ENCODE results near the gene AHSA1.

AHSA1 gene

DNA sequence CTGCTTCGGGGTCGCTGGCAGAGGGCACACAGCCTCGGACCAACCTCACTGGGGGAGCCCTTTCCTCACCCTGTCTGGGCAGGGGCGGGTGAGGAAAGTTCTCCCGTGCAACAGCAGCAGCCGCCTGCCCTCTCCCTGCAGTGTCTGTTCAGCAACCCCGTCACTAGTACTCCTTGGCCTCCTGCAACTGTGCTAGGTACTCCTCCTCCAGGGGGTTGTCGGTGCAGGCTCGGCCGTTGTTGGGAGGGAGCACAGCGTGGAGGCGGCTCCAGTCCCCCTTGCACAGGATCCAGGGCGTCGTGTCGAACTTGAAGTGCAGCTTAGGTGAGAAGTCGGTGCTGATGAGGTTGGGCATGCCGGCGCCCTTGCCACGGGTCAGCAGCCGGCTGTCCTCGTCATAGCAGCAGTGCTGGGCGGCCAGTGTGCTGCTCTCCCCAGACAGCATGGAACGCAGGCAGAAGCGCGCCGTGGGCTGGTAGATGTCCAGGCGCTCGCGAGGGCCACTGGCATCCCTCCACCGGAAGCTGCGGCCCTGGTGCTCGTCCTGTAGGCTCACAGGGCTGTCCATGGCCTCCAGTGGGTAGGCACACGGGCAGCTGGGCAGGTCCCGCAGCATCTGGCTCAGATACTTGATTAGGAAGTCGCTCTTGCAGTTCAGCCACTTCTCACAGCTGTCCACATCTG is 17.7 kb downstream of the AHSA1 start:
- no peaks in the 10 kb centered on the region for H3K36me3 ChIP-seq
- H3K4me1 ChIP-seq, result no peaks in the 10 kb centered on the region
- no peaks in the 10 kb centered on the region for H3K9me3 ChIP-seq
- H3K27me3 ChIP-seq, result no peaks in the 10 kb centered on the region
- no peak overlapping the region for H3K4me3 ChIP-seq (ENCODE audit: low read depth, low read length)
- TF ChIP-seq, protein P1, sequence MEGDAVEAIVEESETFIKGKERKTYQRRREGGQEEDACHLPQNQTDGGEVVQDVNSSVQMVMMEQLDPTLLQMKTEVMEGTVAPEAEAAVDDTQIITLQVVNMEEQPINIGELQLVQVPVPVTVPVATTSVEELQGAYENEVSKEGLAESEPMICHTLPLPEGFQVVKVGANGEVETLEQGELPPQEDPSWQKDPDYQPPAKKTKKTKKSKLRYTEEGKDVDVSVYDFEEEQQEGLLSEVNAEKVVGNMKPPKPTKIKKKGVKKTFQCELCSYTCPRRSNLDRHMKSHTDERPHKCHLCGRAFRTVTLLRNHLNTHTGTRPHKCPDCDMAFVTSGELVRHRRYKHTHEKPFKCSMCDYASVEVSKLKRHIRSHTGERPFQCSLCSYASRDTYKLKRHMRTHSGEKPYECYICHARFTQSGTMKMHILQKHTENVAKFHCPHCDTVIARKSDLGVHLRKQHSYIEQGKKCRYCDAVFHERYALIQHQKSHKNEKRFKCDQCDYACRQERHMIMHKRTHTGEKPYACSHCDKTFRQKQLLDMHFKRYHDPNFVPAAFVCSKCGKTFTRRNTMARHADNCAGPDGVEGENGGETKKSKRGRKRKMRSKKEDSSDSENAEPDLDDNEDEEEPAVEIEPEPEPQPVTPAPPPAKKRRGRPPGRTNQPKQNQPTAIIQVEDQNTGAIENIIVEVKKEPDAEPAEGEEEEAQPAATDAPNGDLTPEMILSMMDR (IDR thresholded peaks at IDR 0.05; ENCODE audit: low read depth, low read length), result no peak
- DNase-seq, result no peak

DNA sequence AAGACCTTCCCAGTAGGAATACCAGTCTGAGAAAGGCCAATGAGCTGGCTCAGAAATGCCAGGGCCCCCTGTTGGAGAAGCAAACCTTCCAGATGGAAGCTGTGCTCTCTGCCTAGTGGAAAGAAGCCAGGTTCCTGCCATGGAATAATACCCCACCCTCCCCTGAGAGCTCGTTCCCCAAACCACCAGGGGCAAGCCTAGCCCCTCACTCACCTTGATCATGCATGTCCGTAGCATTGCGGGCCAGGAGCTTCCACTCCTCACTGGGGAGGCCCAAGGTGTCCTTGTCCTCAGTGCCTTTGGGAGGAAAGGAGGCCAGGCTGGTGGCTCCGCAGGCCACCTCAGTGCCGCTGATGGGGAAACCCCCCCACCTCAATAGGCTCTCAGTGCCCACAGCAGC is 20.1 kb downstream of the AHSA1 start:
- no peaks in the 10 kb centered on the region for H3K4me1 ChIP-seq
- no peak overlapping the region for H3K4me3 ChIP-seq (ENCODE audit: low read depth, low read length)
- H3K9me3 ChIP-seq, result no peaks in the 10 kb centered on the region
- no peaks in the 10 kb centered on the region for H3K27me3 ChIP-seq
- TF ChIP-seq, protein P1 (IDR thresholded peaks at IDR 0.05; ENCODE audit: low read depth, low read length), result no peak
- no peak for DNase-seq
- H3K36me3 ChIP-seq, result no peaks in the 10 kb centered on the region

DNA sequence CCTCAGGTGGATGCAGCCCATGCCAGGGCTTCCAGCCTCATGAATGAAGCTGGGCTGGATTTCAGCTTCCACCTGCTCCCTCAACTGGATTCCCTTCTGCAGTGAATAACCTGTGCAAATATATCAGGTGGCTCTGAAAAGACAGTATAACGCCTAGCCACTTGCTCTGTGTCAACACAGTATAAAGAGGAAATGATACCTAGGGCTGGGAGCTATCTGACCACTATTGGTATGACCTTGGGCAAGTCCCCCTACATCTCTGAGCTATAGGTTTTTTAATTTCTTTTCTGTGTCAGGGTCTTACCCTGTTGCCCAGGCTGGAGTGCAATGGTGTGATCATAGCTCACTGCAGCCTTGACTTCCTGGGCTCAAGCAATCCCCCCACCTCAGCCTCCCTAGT is 20.9 kb downstream of the AHSA1 start:
- H3K4me1 ChIP-seq, result no peaks in the 10 kb centered on the region
- no peak overlapping the region for H3K4me3 ChIP-seq (ENCODE audit: low read depth, low read length)
- TF ChIP-seq, protein P1 (IDR thresholded peaks at IDR 0.05; ENCODE audit: low read depth, low read length), result no peak

DNA sequence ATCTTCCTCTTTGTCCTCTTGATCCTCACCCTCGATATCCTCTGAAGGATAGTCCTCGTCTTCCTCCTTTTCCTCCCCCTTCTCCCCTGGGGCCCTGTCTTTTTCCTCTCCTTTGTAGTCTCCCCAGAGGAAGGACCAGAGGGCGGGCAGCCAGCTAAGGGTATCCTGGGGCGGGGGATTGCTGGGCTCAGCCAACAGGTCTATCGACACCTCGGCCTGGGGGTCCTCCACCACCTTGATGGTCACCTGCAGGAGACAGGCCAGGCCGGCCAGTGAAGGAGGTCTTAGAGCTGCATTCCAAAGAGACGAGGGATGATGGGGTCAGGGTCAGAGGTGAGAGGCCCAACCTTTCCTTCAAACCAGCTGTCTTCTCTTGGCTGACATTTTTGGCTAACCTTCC is 24.5 kb downstream of the AHSA1 start:
- Histone ChIP-seq H3K27me3 (no peaks in the 10 kb centered on the region), H3K36me3 (no peaks in the 10 kb centered on the region), H3K9me3 (no peaks in the 10 kb centered on the region), H3K4me3 (ENCODE audit: low read depth, low read length) (no peak overlapping the region), H3K4me1 (no peaks in the 10 kb centered on the region)
- DNase-seq, result no peak
- TF ChIP-seq, protein P1 (IDR thresholded peaks at IDR 0.05; ENCODE audit: low read depth, low read length), result no peak

More for the DNA sequence above, 20.9 kb downstream of the AHSA1 start:
- DNase-seq, result no peak
- no peaks in the 10 kb centered on the region for H3K36me3 ChIP-seq
- no peaks in the 10 kb centered on the region for H3K9me3 ChIP-seq
- no peaks in the 10 kb centered on the region for H3K27me3 ChIP-seq

DNA sequence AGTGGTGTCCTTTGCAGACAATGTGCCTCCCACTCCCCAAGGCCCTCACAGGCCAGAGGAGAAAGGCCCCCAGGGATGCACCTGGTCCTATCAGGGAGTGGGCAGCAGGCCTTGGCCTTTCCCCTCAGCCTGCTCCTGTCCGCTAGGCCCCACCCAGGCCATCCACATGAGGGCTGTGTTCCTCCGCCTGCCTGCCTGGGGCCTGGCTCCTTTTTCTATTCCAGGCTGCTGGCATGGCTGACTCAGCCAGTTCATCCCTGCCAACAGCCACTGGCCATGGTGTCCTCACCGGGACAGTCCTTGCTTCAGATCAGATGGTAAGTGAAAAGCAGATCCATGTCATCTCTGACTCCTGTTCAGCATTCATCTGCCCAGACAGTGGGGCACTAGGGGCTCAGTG is 27.4 kb downstream of the AHSA1 start:
- Histone ChIP-seq H3K9me3 (no peaks in the 10 kb centered on the region), H3K27me3 (no peaks in the 10 kb centered on the region), H3K4me1 (no peaks in the 10 kb centered on the region), H3K36me3 (no peaks in the 10 kb centered on the region), H3K4me3 (ENCODE audit: low read depth, low read length) (no peak overlapping the region)
- TF ChIP-seq, protein P1 (IDR thresholded peaks at IDR 0.05; ENCODE audit: low read depth, low read length), result no peak
- DNase-seq, result no peak

DNA sequence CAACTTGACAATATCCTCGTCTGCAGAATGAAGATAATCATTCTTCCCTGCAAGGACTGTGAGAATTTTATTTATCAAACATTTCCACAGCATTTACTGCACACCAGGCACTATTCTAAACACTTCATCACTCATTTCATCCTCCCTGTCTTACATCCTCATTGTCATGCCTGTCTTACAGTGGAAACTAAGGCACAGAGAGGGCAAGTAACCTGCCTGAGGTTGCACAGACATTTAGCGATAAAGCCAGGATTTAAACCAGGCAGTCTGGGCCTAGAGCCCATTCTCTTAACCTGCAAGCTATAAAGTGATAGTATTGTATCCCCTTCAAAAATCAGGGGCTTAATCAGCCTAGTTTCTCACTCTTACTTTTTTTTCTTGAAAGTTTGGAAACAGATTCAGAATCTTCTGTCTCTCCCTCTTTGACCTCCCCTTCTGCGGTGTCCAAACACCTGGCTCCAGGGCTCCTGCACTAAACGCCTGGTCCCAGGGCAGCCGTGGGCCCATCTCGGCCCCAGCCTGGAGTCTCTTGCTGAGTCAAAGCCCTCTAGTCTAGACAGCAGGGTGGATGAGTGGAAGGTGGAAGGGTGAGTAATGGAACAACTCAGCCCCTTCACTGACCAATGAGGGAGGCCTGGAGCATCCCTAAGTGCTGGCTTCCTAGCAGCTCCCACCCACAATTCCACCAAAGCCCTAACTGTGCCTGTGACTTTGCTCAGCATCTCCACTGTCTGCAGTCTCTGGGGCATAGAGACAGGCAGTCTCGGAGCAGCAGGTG is 28.2 kb downstream of the AHSA1 start:
- Histone ChIP-seq H3K4me1 (no peaks in the 10 kb centered on the region), H3K27me3 (no peaks in the 10 kb centered on the region), H3K36me3 (no peaks in the 10 kb centered on the region), H3K9me3 (no peaks in the 10 kb centered on the region), H3K4me3 (ENCODE audit: low read depth, low read length) (no peak overlapping the region)
- DNase-seq, result no peak
- TF ChIP-seq, protein P1 (IDR thresholded peaks at IDR 0.05; ENCODE audit: low read depth, low read length), result no peak
